GM19043 (cell line): ENCODE measurements around the gene RIMS1.
"Not testable (repeated sequence)": the region's sequence is repeated elsewhere in the genome, so short reads cannot be mapped to it uniquely, and the experiment has no call there.

Source experiments
- ATAC-seq: cut with Tn5 transposase; IDR thresholded peaks from one replicate; pipeline ENCODE4 v1.9.1; 2021; ENCODE audit warnings: low read depth; ENCODE audit not compliant: unreplicated experiment

Gene RIMS1

GRCh38 chr6:71979911-71980310, 93.6 kb downstream of the RIMS1 start:
- no peak for ATAC-seq

GRCh38 chr6:71982389-71982788, 96.0 kb downstream of the RIMS1 start:
- ATAC-seq, result peak; percentile 67

- ATAC-seq, result no peak
Measured at GRCh38 chr6:71983131-71983530, 96.8 kb downstream of the RIMS1 start.

GRCh38 chr6:71994705-71995271, 108.4 kb downstream of the RIMS1 start:
- no peak for ATAC-seq

GRCh38 chr6:71997341-71997740, 111.0 kb downstream of the RIMS1 start:
- no peak for ATAC-seq

GRCh38 chr6:72002415-72002814, 116.1 kb downstream of the RIMS1 start:
- ATAC-seq, result no peak

GRCh38 chr6:72006591-72006990, 120.2 kb downstream of the RIMS1 start:
- ATAC-seq, result not testable (repeated sequence)

GRCh38 chr6:72022830-72023229, 136.5 kb downstream of the RIMS1 start:
- no peak for ATAC-seq

- no peak for ATAC-seq
Measured at GRCh38 chr6:72031471-72031870, 145.1 kb downstream of the RIMS1 start.

- no peak for ATAC-seq
Measured at GRCh38 chr6:72032086-72032485, 145.7 kb downstream of the RIMS1 start.

- ATAC-seq, result no peak
Measured at GRCh38 chr6:72035486-72035885, 149.1 kb downstream of the RIMS1 start.

- no peak for ATAC-seq
Measured at GRCh38 chr6:72035966-72036365, 149.6 kb downstream of the RIMS1 start.

- no peak for ATAC-seq
Measured at GRCh38 chr6:72037006-72037405, 150.7 kb downstream of the RIMS1 start.

GRCh38 chr6:72040111-72040510, 153.8 kb downstream of the RIMS1 start:
- no peak for ATAC-seq

GRCh38 chr6:72042088-72042487, 155.7 kb downstream of the RIMS1 start:
- no peak for ATAC-seq

- no peak for ATAC-seq
Measured at GRCh38 chr6:72048080-72048479, 161.7 kb downstream of the RIMS1 start.

GRCh38 chr6:72049376-72049775, 163.0 kb downstream of the RIMS1 start:
- ATAC-seq, result no peak

- ATAC-seq, result no peak
Measured at GRCh38 chr6:72061286-72061685, 174.9 kb downstream of the RIMS1 start.

- ATAC-seq, result no peak
Measured at GRCh38 chr6:72064399-72064975, 178.1 kb downstream of the RIMS1 start.

GRCh38 chr6:72078096-72078495, 191.7 kb downstream of the RIMS1 start:
- no peak for ATAC-seq

GRCh38 chr6:72080260-72080941, 194.1 kb downstream of the RIMS1 start:
- no peak for ATAC-seq

- ATAC-seq, result no peak
Measured at GRCh38 chr6:72081871-72082270, 195.5 kb downstream of the RIMS1 start.
